Measurements from ENCODE around the gene TMEM45B. TPM values are rescaled to one million over a fixed set of nuclear protein-coding genes. Genes with fewer than 3 reads are reported as not detected.

The TMEM45B gene
- total RNA-seq, 1 experiment from 2014 or later, result not detected

DNA sequence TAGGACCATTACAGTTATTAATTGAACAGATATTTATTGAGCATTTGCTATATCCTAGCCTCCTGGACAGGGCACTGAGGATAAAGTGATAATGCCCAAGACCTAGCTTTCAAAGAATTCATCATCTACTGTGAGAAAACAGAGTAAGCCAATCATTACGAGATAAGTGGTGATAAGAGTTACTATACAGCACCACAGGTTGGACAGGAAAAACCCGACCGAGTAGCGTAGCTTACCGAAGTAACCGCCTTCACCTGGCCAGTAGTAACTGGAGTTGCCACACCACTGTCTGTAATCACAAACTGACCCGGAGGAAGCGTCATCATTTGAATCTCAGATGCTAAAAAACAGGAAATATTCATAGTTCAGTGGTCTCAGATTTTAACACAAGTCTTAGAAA, 89.8 kb downstream of the TMEM45B start:
- DNase-seq (ENCODE audit: low read depth), result no peak

Other genes starting within 250 kb of the TMEM45B start
- gene NFRKB, start 79.7 kb downstream of the TMEM45B start, total RNA-seq (2014; rRNA removed), result 25.7 and 26.8 TPM in 2 replicates
- gene PRDM10, start 187.0 kb downstream of the TMEM45B start, total RNA-seq (2014; rRNA removed), result 5.6 and 7.2 TPM in 2 replicates